GM20000 (cell line): ENCODE measurements around the gene DLG2.

Experiments used
- DNase-seq: peaks from one replicate; pipeline ENCODE4 v3.0.0; 2012; ENCODE audit warnings: low spot score
- CTCF ChIP-seq: IDR thresholded peaks from 2 replicates; pipeline ENCODE4 v1.5.1; 2012; ENCODE audit warnings: mild to moderate bottlenecking, control low read depth; ENCODE audit errors: extremely low read depth, missing control alignments

Gene DLG2

GRCh38 chr11:84552791-84553190, 1074.4 kb downstream of the DLG2 start:
- no peak for DNase-seq
- TF ChIP-seq CTCF = no peak

- no peak for DNase-seq
- no peak for TF ChIP-seq CTCF
Observed at GRCh38 chr11:84549217-84549616, 1077.9 kb downstream of the DLG2 start.

- no peak for TF ChIP-seq CTCF
- DNase-seq = no peak
Observed at GRCh38 chr11:84544566-84544965, 1082.6 kb downstream of the DLG2 start.

- DNase-seq = no peak
- TF ChIP-seq CTCF = no peak
Observed at GRCh38 chr11:84543367-84544159, 1083.6 kb downstream of the DLG2 start.

GRCh38 chr11:84541731-84542340, 1085.3 kb downstream of the DLG2 start:
- no peak for DNase-seq
- no peak for TF ChIP-seq CTCF

GRCh38 chr11:84536456-84536855, 1090.7 kb downstream of the DLG2 start:
- DNase-seq = no peak
- TF ChIP-seq CTCF = no peak

GRCh38 chr11:84532364-84532763, 1094.8 kb downstream of the DLG2 start:
- DNase-seq = no peak
- no peak for TF ChIP-seq CTCF
